NCI-H748 (cell line): ENCODE data around the gene ETHE1.
A peak's percentile ranks its signal among the peaks of the same experiment; 100 is the strongest.
"Not testable (repeated sequence)": the region's sequence is repeated elsewhere in the genome, so short reads cannot be mapped to it uniquely, and the experiment has no call there.

Experiments
- DNase-seq: peaks from one replicate; lab custom pipeline; 2025; ENCODE audit not compliant: unreplicated experiment; lab: John Stamatoyannopoulos, UW

Gene ETHE1

GRCh38 chr19:43525836-43526771 lies 897 bp downstream of the ETHE1 start:
- peak; percentile 42 for DNase-seq

- DNase-seq: no peak
Measured at GRCh38 chr19:43524922-43525835, 1.8 kb downstream of the ETHE1 start.

- not testable (repeated sequence) for DNase-seq
Measured at GRCh38 chr19:43523696-43524095, 3.3 kb downstream of the ETHE1 start.

GRCh38 chr19:43522929-43523328 lies 4.1 kb downstream of the ETHE1 start:
- no peak for DNase-seq

- peak; percentile 83 for DNase-seq
Measured at GRCh38 chr19:43519436-43520088, 7.4 kb downstream of the ETHE1 start.

GRCh38 chr19:43518051-43518450 lies 8.9 kb downstream of the ETHE1 start:
- peak; percentile 26 for DNase-seq

- DNase-seq: not testable (repeated sequence)
Measured at GRCh38 chr19:43512399-43512798, 14.6 kb downstream of the ETHE1 start.

GRCh38 chr19:43511324-43511723 lies 15.7 kb downstream of the ETHE1 start:
- no peak for DNase-seq

GRCh38 chr19:43510713-43511112 lies 16.3 kb downstream of the ETHE1 start:
- no peak for DNase-seq

- DNase-seq: no peak
Measured at GRCh38 chr19:43507880-43508279, 19.1 kb downstream of the ETHE1 start.

GRCh38 chr19:43506629-43507028 lies 20.4 kb downstream of the ETHE1 start:
- DNase-seq: no peak

- no peak for DNase-seq
Measured at GRCh38 chr19:43505941-43506340, 21.1 kb downstream of the ETHE1 start.

GRCh38 chr19:43505186-43505456 lies 21.9 kb downstream of the ETHE1 start:
- no peak for DNase-seq

GRCh38 chr19:43504426-43505185 lies 22.4 kb downstream of the ETHE1 start, which contains the start of gene PHLDB3:
PHLDB3 (minus strand) TSS chr19:43504746; CDS start chr19:43504118, 628 bp downstream.
- DNase-seq: peak; percentile 81

- DNase-seq: peak; percentile 95
Measured at GRCh38 chr19:43503501-43504425, 23.2 kb downstream of the ETHE1 start.

GRCh38 chr19:43502419-43502976 lies 24.5 kb downstream of the ETHE1 start:
- DNase-seq: no peak

GRCh38 chr19:43501661-43502418 lies 25.2 kb downstream of the ETHE1 start:
- DNase-seq: no peak

GRCh38 chr19:43499042-43499441 lies 28.0 kb downstream of the ETHE1 start:
- no peak for DNase-seq
